A673 (cell line): ENCODE results near the gene PKNOX2. TPM values are rescaled to one million over a fixed set of nuclear protein-coding genes. Genes with fewer than 3 reads are reported as not detected.

Experiments used
- BruUV-seq: library from RNA; stranded (reverse); fragments of 400-500 nt; replicated peaks from 2 replicates; lab custom pipeline; 2021; lab: Mats Ljungman, UMichigan
- CTCF ChIA-PET: fragments of 300-600 bp; sonication (Branson Sonifier 250); formaldehyde crosslinking; loops from one replicate; lab custom pipeline; 2022; ENCODE audit warnings: antibody characterized with exemption; lab: Charles Lee
- POLR2A ChIA-PET: fragments of 300-600 bp; sonication (Branson Sonifier 250); formaldehyde crosslinking; loops from one replicate; lab custom pipeline; 2022; ENCODE audit warnings: antibody characterized with exemption; ENCODE audit not compliant: low non-redundant PET; lab: Charles Lee
- DNase-seq: peaks from one replicate; pipeline ENCODE4 v3.0.0-alpha.2; 2015; ENCODE audit warnings: low spot score
- H3K27ac ChIP-seq: fragments of 200-600 bp; sonication (generic); 2 replicates; pipeline ENCODE4 v1.5.1; 2016; ENCODE audit warnings: mixed run types, low read depth, mild to moderate bottlenecking, mixed read lengths, antibody characterized with exemption, low read length; ENCODE audit not compliant: poor library complexity, severe bottlenecking
- H3K27me3 ChIP-seq: fragments of 200-600 bp; sonication (generic); replicated peaks from 2 replicates; pipeline ENCODE4 v1.6.1; 2017; ENCODE audit warnings: mixed run types, low read depth, mild to moderate bottlenecking, mixed read lengths, antibody characterized with exemption, low read length; ENCODE audit not compliant: insufficient read depth, poor library complexity
- H3K36me3 ChIP-seq: fragments of 200-600 bp; sonication (generic); 2 replicates; pipeline ENCODE4 v1.6.1; 2016; ENCODE audit warnings: mixed run types, mild to moderate bottlenecking, mixed read lengths, antibody characterized with exemption, low read length; ENCODE audit not compliant: insufficient read depth, poor library complexity, severe bottlenecking
- H3K4me1 ChIP-seq: fragments of 200-600 bp; sonication (generic); 2 replicates; pipeline ENCODE4 v1.6.1; 2017; ENCODE audit warnings: mixed run types, mild to moderate bottlenecking, mixed read lengths, antibody characterized with exemption, low read length; ENCODE audit not compliant: insufficient read depth, poor library complexity, severe bottlenecking
- H3K4me3 ChIP-seq: fragments of 200-600 bp; sonication (generic); 2 replicates; pipeline ENCODE4 v1.5.1; 2016; ENCODE audit warnings: low read depth, mixed run types, mild to moderate bottlenecking, mixed read lengths, low read length; ENCODE audit not compliant: poor library complexity, severe bottlenecking
- H3K9me3 ChIP-seq: fragments of 200-600 bp; sonication (generic); 2 replicates; pipeline ENCODE4 v1.6.1; 2016; ENCODE audit warnings: mixed run types, low read depth, mild to moderate bottlenecking, mixed read lengths, antibody characterized with exemption, low read length; ENCODE audit not compliant: poor library complexity, severe bottlenecking
- EZH2 ChIP-seq: fragments of 200-600 bp; sonication (generic); IDR thresholded peaks from 2 replicates; pipeline ENCODE4 v1.6.1; 2017; ENCODE audit warnings: borderline replicate concordance, low read depth, mild to moderate bottlenecking, mixed read lengths, antibody characterized with exemption, low read length; ENCODE audit not compliant: poor library complexity, severe bottlenecking
- intact Hi-C: fragments of 100-400 bp; cut with micrococcal nuclease; formaldehyde crosslinking; loops from one replicate; pipeline ENCODE4 v1.10.0; 2022; ENCODE audit not compliant: unreplicated experiment
- total RNA-seq: library from RNA; stranded (reverse); gene quantifications from 2 replicates; pipeline ENCODE4 v1.2.3, GENCODE V29; 2021
- TF ChIP-seq, protein P1 (sequence below): fragments of 300-800, 200-600 bp; sonication (generic); conservative IDR thresholded peaks from 2 replicates; pipeline ENCODE4 v1.5.1; 2017; ENCODE audit warnings: low read depth, mild to moderate bottlenecking, antibody characterized with exemption, low read length, moderate library complexity, mixed read lengths

PKNOX2 gene
- total RNA-seq, 1 experiment from 2014 or later, result 1.1 TPM

GRCh38 chr11:125157118-125157733, 7.3 kb upstream of the PKNOX2 start:
- intact Hi-C loops, result no loop called here
- no TSS peak for BruUV-seq
- CTCF ChIA-PET, result no interaction called here

GRCh38 chr11:125157953-125158680, 6.4 kb upstream of the PKNOX2 start:
- POLR2A ChIA-PET, result no interaction called here
- BruUV-seq, result no TSS peak
- no peak overlapping the region for H3K27ac ChIP-seq

More at GRCh38 chr11:125157118-125157733, 7.3 kb upstream of the PKNOX2 start:
- H3K27me3 ChIP-seq, result no peaks in the 10 kb centered on the region
- TF ChIP-seq, protein P1, sequence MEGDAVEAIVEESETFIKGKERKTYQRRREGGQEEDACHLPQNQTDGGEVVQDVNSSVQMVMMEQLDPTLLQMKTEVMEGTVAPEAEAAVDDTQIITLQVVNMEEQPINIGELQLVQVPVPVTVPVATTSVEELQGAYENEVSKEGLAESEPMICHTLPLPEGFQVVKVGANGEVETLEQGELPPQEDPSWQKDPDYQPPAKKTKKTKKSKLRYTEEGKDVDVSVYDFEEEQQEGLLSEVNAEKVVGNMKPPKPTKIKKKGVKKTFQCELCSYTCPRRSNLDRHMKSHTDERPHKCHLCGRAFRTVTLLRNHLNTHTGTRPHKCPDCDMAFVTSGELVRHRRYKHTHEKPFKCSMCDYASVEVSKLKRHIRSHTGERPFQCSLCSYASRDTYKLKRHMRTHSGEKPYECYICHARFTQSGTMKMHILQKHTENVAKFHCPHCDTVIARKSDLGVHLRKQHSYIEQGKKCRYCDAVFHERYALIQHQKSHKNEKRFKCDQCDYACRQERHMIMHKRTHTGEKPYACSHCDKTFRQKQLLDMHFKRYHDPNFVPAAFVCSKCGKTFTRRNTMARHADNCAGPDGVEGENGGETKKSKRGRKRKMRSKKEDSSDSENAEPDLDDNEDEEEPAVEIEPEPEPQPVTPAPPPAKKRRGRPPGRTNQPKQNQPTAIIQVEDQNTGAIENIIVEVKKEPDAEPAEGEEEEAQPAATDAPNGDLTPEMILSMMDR, result no peak
- TF ChIP-seq EZH2, result no peak
- H3K4me3 ChIP-seq, result no peak overlapping the region
- H3K9me3 ChIP-seq, result no peaks in the 10 kb centered on the region
- H3K36me3 ChIP-seq, result no peaks in the 10 kb centered on the region
- POLR2A ChIA-PET, result no interaction called here
- DNase-seq, result peak; percentile 35
- no peak overlapping the region for H3K27ac ChIP-seq
- peaks cover 8% of the 10 kb centered on the region for H3K4me1 ChIP-seq

DNA sequence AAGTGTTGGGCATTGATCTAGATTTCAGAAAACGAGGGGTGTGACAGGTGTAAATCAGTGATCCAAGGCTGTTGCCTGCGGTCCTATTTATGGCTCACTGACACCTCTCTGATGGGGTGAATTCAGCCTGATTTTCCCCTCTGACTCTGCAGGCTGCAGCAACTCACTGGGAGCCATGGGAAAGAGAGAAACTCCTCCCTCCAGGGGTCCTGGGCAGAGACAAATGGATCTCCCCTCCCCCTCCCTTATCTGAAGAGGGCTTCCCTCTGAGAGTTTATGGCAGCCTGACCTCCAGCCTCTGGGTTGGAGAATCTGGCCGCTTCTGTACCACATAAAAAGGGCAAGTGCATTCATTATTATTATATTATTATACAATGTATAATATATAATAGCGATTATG, 1.8 kb upstream of the PKNOX2 start:
- ChIA-PET POLR2A (no interaction called here), CTCF (interaction anchor here (1.1 kb wide), 1 partner anchor 21 kb away, joined by 4 read pairs; no protein-coding TSS in a partner anchor)
- Histone ChIP-seq H3K4me3 (no peak overlapping the region), H3K9me3 (no peaks in the 10 kb centered on the region), H3K36me3 (no peaks in the 10 kb centered on the region), H3K27ac (no peak overlapping the region), H3K4me1 (no peaks in the 10 kb centered on the region), H3K27me3 (peaks cover 14% of the 10 kb centered on the region)
- no TSS peak for BruUV-seq
- intact Hi-C loops, result loop anchor here (5.0 kb wide), 1 partner anchor 185 kb away; no protein-coding TSS in a partner anchor
- no peak for TF ChIP-seq EZH2
- TF ChIP-seq, protein P1, result no peak
- DNase-seq, result no peak

More at GRCh38 chr11:125157953-125158680, 6.4 kb upstream of the PKNOX2 start:
- H3K4me3 ChIP-seq, result no peak overlapping the region
- TF ChIP-seq, protein P1, result no peak
- no peak for TF ChIP-seq EZH2
- intact Hi-C loops, result no loop called here
- no peaks in the 10 kb centered on the region for H3K27me3 ChIP-seq
- H3K9me3 ChIP-seq, result no peaks in the 10 kb centered on the region
- no peaks in the 10 kb centered on the region for H3K36me3 ChIP-seq
- CTCF ChIA-PET, result no interaction called here
- H3K4me1 ChIP-seq, result peaks cover 8% of the 10 kb centered on the region
- DNase-seq, result no peak
